ENCODE data around the gene DHX40.

DNA sequence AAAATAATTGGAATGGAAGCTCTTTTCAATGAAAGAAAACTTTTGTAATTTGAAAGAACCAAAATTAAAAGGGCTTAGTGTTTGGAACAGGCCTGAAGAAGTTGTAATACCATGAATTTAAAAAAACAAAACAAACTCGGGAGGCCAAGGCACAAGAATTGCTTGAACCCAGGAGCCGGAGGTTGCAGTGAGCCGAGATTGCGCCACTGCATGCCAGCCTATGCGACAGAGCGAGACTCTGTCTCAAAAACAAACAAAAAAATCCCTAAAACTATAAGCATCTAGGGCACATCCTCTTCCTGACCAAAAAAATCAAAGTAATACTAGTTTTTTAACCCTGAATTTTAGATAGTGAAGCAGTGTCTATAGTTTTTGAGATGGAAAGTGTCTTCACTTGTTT lies 67.0 kb downstream of the DHX40 start:
- TF ChIP-seq, protein P1, sequence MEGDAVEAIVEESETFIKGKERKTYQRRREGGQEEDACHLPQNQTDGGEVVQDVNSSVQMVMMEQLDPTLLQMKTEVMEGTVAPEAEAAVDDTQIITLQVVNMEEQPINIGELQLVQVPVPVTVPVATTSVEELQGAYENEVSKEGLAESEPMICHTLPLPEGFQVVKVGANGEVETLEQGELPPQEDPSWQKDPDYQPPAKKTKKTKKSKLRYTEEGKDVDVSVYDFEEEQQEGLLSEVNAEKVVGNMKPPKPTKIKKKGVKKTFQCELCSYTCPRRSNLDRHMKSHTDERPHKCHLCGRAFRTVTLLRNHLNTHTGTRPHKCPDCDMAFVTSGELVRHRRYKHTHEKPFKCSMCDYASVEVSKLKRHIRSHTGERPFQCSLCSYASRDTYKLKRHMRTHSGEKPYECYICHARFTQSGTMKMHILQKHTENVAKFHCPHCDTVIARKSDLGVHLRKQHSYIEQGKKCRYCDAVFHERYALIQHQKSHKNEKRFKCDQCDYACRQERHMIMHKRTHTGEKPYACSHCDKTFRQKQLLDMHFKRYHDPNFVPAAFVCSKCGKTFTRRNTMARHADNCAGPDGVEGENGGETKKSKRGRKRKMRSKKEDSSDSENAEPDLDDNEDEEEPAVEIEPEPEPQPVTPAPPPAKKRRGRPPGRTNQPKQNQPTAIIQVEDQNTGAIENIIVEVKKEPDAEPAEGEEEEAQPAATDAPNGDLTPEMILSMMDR (IDR thresholded peaks at IDR 0.05 in 8 of 11, conservative IDR thresholded peaks at IDR 0.05 in 3 of 11): no peak
- no peak for TF ChIP-seq POLR2A (IDR thresholded peaks at IDR 0.05)
